ENCODE measurements around the gene OR10V1. TPM values are rescaled to one million over a fixed set of nuclear protein-coding genes. Genes with fewer than 3 reads are reported as not detected.
A peak's percentile ranks its signal among the peaks of the same experiment; 100 is the strongest.

The OR10V1 gene
- total and polyA plus RNA-seq, 2 of the 4 experiments (the other 2 are of a cell fraction) = not detected

- no peak overlapping the region for H3K56ac ChIP-seq (ENCODE audit: extremely low read depth, insufficient read depth, low read length)
- dilution Hi-C loops (cut with HindIII; ENCODE audit: low sequenced_read_pairs, unreplicated experiment) = no loop called here
These were observed 3.4 kb downstream of the OR10V1 start for GRCh38 chr11:59710136-59710847.

More at GRCh38 chr11:59710136-59710847, 3.4 kb downstream of the OR10V1 start:
- TF ChIP-seq SMC3 (IDR thresholded peaks at IDR 0.05; ENCODE audit: low read depth, low read length) (no peak), RCOR1 (IDR thresholded peaks at IDR 0.05; ENCODE audit: insufficient replicate concordance, low read length) (no peak), RFX5 (IDR thresholded peaks at IDR 0.05; ENCODE audit: low read depth, low read length) (no peak), POLR2A (IDR thresholded peaks at IDR 0.05; ENCODE audit: low read depth, low read length) (no peak), MAZ (IDR thresholded peaks at IDR 0.05; ENCODE audit: borderline replicate concordance, low read depth, low read length) (no peak), USF2 (IDR thresholded peaks at IDR 0.05; ENCODE audit: low read depth, low read length) (no peak), RAD21 (IDR thresholded peaks at IDR 0.05; ENCODE audit: low read length) (no peak), CEBPB (IDR thresholded peaks at IDR 0.05; ENCODE audit: low read depth, low read length) (no peak), BHLHE40 (IDR thresholded peaks at IDR 0.05; ENCODE audit: low read depth, low read length) (no peak), MAFK (IDR thresholded peaks at IDR 0.05; ENCODE audit: low read depth, low read length) (no peak), FOS (IDR thresholded peaks at IDR 0.05; ENCODE audit: low read depth, low read length) (no peak), MXI1 (IDR thresholded peaks at IDR 0.05; ENCODE audit: borderline replicate concordance, low read depth, low read length) (no peak)
- H4K20me1 ChIP-seq (ENCODE audit: insufficient read depth, low read length) = no peaks in the 10 kb centered on the region
- H2BK5ac ChIP-seq (ENCODE audit: low read depth, low read length, poor library complexity, severe bottlenecking) = peak overlapping the region; percentile 65
- no TSS peak for BruUV-seq (replicated peaks)
- no peak overlapping the region for H3K23ac ChIP-seq (ENCODE audit: low read depth, low read length)
- H3K9me3 ChIP-seq (ENCODE audit: control insufficient read depth, insufficient read depth, low read length) = no peaks in the 10 kb centered on the region; the same call in 1 of the 2 replicates
- H3K4me2 ChIP-seq (ENCODE audit: low read depth, low read length) = no peak overlapping the region
- no peaks in the 10 kb centered on the region for H3K79me1 ChIP-seq (ENCODE audit: low read depth in 1 of 2, low read length in 2 of 2)
- no peak overlapping the region for H3K4ac ChIP-seq (ENCODE audit: low read depth, low read length)
- ChIA-PET CTCF (interaction anchor here (1.3 kb wide), 1 partner anchor 8 kb away, joined by 5 read pairs; no protein-coding TSS in a partner anchor), POLR2A (ENCODE audit: unreplicated experiment) (no interaction called here)
- no peak overlapping the region for H4K8ac ChIP-seq (ENCODE audit: low read depth in 2 of 2, low read length in 2 of 2)
- no CpG with 5 or more reads among the region's 3 CpGs for WGBS, 2 experiments (ENCODE audit: extremely low coverage in 2 of 2, insufficient read length in 1 of 2)
- no peak overlapping the region for H2AK5ac ChIP-seq (ENCODE audit: low read depth, low read length)
- H3K9me1 ChIP-seq (ENCODE audit: insufficient read depth, low read length) = 0 out of 2 replicates have a peak, but pooled peaks cover 3% of the 10 kb centered on the region
- no peak overlapping the region for H2BK20ac ChIP-seq (ENCODE audit: low read depth, low read length)
- H3K36me3 ChIP-seq (ENCODE audit: control insufficient read depth, insufficient read depth, low read length) = no peaks in the 10 kb centered on the region
- in situ Hi-C loops (cut with MboI; ENCODE audit: low sequenced_read_pairs) = no loop called here
- H2AFZ ChIP-seq (replicated peaks; ENCODE audit: low read length, poor library complexity) = peak overlapping the region; percentile 67
- no peak overlapping the region for H3K4me3 ChIP-seq (ENCODE audit: insufficient read depth, low read depth, low read length)
- H4K91ac ChIP-seq (ENCODE audit: insufficient read depth, low read depth, low read length) = no peak overlapping the region
- peak overlapping the region; percentile 73; the same call in 1 of the 2 replicates for H3K18ac ChIP-seq (ENCODE audit: low read depth, low read length)
- H3K9ac ChIP-seq (ENCODE audit: low read depth, low read length) = no peak overlapping the region
- ATAC-seq (ENCODE audit: low read depth) (no peak), DNase-seq (peak; percentile 4)
- intact Hi-C loops (cut with micrococcal nuclease) = no loop called here
- no peak overlapping the region; the same call in 1 of the 2 replicates for H4K5ac ChIP-seq (ENCODE audit: low read depth, low read length)
- H3K14ac ChIP-seq (replicated peaks; ENCODE audit: low read depth, low read length) = no peak overlapping the region
- no peak overlapping the region for H2AK9ac ChIP-seq (replicated peaks; ENCODE audit: low read depth, low read length, poor library complexity)
- H3K27ac ChIP-seq (ENCODE audit: insufficient read depth, low read length) = no peak overlapping the region
- no peak overlapping the region for H2BK120ac ChIP-seq (ENCODE audit: low read depth, low read length)
- H3K4me1 ChIP-seq (ENCODE audit: control insufficient read depth, insufficient read depth, low read length) = peaks cover 9% of the 10 kb centered on the region; the same call in 1 of the 2 replicates
- H2BK15ac ChIP-seq (ENCODE audit: low read depth, low read length) = no peak overlapping the region
- H3K27me3 ChIP-seq (ENCODE audit: control insufficient read depth, insufficient read depth, low read length) = no peaks in the 10 kb centered on the region; the same call in 1 of the 2 replicates
